ENCODE results near the gene ARFIP2.

ARFIP2 gene

GRCh38 chr11:6474413-6474792 is 6.7 kb downstream of the ARFIP2 start:
- H3K4me3 ChIP-seq (ENCODE audit: low read depth, low read length) = peak overlapping the region; percentile 51
- TF ChIP-seq CTCF (IDR thresholded peaks at IDR 0.05; ENCODE audit: insufficient read depth, low read depth, low read length, missing control alignments) = no peak
- no peak for DNase-seq (ENCODE audit: low read depth)

- TF ChIP-seq CTCF (IDR thresholded peaks at IDR 0.05; ENCODE audit: insufficient read depth, low read depth, low read length, missing control alignments) = no peak
- DNase-seq (ENCODE audit: low read depth) = peak; percentile 82
- peak within 1 kb of the TSS; percentile 79 for H3K4me3 ChIP-seq (ENCODE audit: low read depth, low read length)
Measured at GRCh38 chr11:6473451-6474412, 7.4 kb downstream of the ARFIP2 start, which contains the start of gene TRIM3. TSS of gene TRIM3 (minus strand) at chr11:6473941. CDS start at chr11:6465695, 8,246 bp downstream.

- TF ChIP-seq CTCF (IDR thresholded peaks at IDR 0.05; ENCODE audit: insufficient read depth, low read depth, low read length, missing control alignments) = no peak
- H3K4me3 ChIP-seq (ENCODE audit: low read depth, low read length) = peak overlapping the region; percentile 79
- DNase-seq (ENCODE audit: low read depth) = no peak
Measured at GRCh38 chr11:6472934-6473333, 8.2 kb downstream of the ARFIP2 start.

- H3K4me3 ChIP-seq (ENCODE audit: low read depth, low read length) = no peak overlapping the region
- TF ChIP-seq CTCF (IDR thresholded peaks at IDR 0.05; ENCODE audit: insufficient read depth, low read depth, low read length, missing control alignments) = no peak
Measured at GRCh38 chr11:6469599-6469998, 11.5 kb downstream of the ARFIP2 start.

GRCh38 chr11:6468712-6469495 is 12.2 kb downstream of the ARFIP2 start:
- H3K4me3 ChIP-seq (ENCODE audit: low read depth, low read length) = no peak overlapping the region
- DNase-seq (ENCODE audit: low read depth) = peak; percentile 76

More at GRCh38 chr11:6469599-6469998, 11.5 kb downstream of the ARFIP2 start:
- DNase-seq (ENCODE audit: low read depth) = no peak

GRCh38 chr11:6459099-6459450 is 22.1 kb downstream of the ARFIP2 start:
- H3K4me3 ChIP-seq (ENCODE audit: low read depth, low read length) = no peak overlapping the region
- DNase-seq (ENCODE audit: low read depth) = no peak
- no peak for TF ChIP-seq CTCF (IDR thresholded peaks at IDR 0.05; ENCODE audit: insufficient read depth, low read depth, low read length, missing control alignments)

More at GRCh38 chr11:6468712-6469495, 12.2 kb downstream of the ARFIP2 start:
- TF ChIP-seq CTCF (IDR thresholded peaks at IDR 0.05; ENCODE audit: insufficient read depth, low read depth, low read length, missing control alignments) = no peak
